GM18508 (cell line): ENCODE measurements around the gene IDE.

ENCODE experiments used
- ATAC-seq: cut with Tn5 transposase; IDR thresholded peaks from one replicate; pipeline ENCODE4 v1.9.1; 2021; ENCODE audit warnings: moderate number of reproducible peaks; ENCODE audit not compliant: insufficient read depth, unreplicated experiment

The IDE gene

DNA sequence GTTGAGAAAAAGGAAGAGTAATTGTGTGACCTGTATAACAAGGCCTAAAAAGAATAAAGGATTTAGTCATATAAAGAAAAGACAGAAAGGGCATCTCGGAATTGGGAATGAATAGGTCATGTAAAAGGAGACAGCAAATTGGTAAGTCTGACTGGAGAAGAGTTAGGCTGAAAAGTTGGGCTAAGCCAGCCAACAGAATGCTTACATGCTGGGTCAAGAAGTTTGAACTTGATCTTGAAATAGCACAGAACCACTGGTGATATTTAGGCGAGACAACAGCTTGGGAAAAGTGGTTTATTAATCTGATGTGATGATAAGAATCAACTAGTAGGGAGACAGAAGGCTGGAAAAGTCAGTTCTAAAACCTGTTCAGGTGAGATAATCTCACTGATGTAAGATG, 4.8 kb downstream of the IDE start:
- no peak for ATAC-seq

GRCh38 chr10:92567952-92568600, 5.8 kb downstream of the IDE start:
- no peak for ATAC-seq

DNA sequence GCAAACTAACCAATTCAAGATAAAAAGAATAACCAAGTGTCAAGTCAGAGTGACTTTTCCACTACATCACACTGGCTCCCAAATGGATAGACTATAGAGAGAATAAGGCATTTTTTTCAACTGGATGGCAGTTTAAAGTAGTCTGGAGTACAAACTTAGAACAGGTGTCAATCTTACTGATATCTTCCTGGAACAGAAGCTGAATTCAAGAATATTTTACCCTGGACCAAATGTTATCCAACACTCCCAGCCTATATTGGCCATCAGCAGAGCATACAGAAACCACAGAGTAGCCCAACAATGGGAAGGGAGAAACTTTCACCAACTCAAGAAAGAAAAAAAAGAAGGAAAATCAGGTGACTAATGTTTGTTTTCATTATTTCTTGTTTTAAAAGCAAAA, 11.5 kb downstream of the IDE start:
- ATAC-seq: no peak

- ATAC-seq: no peak
Observed at GRCh38 chr10:92559046-92559445, 14.8 kb downstream of the IDE start.

GRCh38 chr10:92553959-92554358, 19.9 kb downstream of the IDE start:
- ATAC-seq: no peak

GRCh38 chr10:92552310-92552709, 21.6 kb downstream of the IDE start:
- ATAC-seq: no peak

- no peak for ATAC-seq
Observed at GRCh38 chr10:92550924-92551323, 23.0 kb downstream of the IDE start.

DNA sequence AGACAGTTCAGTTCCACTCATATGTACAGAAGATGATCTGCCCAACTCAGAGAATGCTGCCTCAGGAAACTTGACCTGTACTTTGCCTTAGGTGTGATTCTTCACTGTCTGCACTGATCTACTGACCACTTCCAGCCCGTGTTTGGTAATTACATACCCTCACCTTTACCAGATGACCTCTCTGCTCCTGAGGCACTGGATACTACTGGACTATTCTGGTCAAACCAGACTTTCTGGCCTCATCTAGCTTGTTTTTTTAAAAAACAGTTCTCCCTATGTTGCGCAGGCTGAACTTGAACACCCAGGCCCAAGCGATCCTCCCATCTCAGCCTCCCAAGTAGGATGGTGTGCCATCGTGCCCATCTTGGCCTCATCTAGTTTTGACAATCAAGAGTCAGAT, 26.2 kb downstream of the IDE start:
- ATAC-seq: no peak

- no peak for ATAC-seq
Observed at GRCh38 chr10:92545556-92545955, 28.3 kb downstream of the IDE start.

GRCh38 chr10:92544296-92544695, 29.6 kb downstream of the IDE start:
- no peak for ATAC-seq

- ATAC-seq: no peak
Observed at GRCh38 chr10:92542458-92542857, 31.4 kb downstream of the IDE start.

DNA sequence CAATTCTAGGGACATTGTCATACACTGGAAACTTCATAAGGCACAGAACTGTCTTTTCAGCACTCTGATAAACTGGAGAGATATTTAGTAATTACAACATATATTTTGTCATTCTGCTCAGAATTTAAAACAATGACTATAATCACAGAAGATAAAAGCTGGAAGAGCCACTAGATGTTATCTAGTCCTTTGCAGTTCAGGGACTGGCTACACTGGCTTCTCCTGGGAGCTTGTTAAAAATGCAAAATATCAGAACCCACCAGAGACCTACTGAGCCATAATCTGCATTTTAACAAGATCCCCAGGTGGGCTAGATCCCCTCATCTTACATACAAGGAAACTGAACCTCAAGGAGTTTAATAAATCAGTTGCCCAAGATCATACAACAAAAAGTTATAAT, 32.3 kb downstream of the IDE start:
- no peak for ATAC-seq

GRCh38 chr10:92538231-92538958, 35.5 kb downstream of the IDE start:
- no peak for ATAC-seq

GRCh38 chr10:92530891-92531535, 42.9 kb downstream of the IDE start:
- ATAC-seq: no peak

GRCh38 chr10:92530421-92530820, 43.5 kb downstream of the IDE start:
- ATAC-seq: no peak

- ATAC-seq: no peak
Observed at GRCh38 chr10:92527716-92528115, 46.2 kb downstream of the IDE start.

- ATAC-seq: no peak
Observed at GRCh38 chr10:92523639-92524038, 50.3 kb downstream of the IDE start.

DNA sequence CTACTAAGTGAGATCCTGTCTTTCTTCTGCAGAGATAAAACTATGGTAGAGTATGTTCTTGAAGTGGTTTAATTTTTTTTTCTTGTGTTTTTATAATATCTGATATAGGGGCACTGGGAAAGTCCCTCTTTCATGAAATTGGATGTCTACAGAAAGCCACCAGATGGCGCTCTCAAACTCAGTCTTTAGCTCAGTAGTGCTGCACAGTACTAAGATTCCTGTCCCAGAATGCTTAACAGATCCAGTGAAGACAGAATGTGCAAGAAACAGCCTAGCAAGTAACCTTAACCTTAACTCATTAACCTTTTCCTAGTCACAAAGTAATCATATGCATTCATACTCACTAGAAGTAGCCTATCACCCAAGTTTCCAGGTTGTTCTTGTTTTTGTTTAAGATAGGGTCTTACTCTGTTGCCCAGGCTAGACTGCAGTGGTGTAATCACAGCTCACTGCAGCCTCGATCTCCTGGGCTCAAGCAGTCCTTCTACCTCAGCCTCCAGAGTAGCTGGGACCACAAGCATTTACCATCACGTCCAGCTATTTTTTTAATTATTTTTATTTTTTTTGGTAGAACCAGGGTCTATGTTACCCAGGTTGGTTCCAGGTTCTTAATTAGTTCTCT, 56.7 kb downstream of the IDE start:
- ATAC-seq: no peak

DNA sequence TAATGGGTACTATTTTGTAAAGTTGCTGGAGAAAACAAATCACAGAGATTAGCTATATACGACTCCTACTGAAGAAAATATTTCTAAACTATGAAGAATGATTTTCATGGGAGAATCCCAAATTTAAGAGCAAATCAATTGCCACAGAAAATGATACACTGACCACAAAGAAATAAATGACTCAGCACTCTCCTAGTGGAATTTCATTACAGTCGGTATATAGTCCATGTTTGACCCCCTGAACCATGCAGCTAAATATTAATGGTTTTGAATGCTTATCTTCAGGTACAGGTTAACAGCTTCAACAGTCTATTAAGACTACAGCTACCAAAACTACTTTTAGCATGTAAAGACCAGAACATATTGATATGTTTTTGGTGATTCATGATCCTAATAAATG, 65.0 kb downstream of the IDE start:
- no peak for ATAC-seq

DNA sequence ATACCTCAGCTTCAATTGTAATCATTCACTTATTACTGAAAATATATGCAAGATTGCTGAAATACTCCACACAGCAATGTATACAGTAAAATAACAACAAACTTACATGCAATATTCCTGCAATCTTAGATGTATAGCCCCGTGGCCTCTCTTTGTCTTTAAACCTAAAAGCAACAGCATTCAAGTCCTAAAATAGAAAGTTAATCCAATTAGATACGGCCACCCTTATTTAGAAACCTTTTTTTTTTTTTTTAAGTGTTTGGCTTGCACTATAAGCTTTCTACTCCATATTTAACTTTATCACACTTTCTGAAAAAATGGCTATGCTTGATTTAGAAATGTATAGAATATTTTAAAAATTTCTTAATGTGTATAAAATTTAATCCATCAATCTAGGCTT, 67.6 kb downstream of the IDE start:
- ATAC-seq: no peak

DNA sequence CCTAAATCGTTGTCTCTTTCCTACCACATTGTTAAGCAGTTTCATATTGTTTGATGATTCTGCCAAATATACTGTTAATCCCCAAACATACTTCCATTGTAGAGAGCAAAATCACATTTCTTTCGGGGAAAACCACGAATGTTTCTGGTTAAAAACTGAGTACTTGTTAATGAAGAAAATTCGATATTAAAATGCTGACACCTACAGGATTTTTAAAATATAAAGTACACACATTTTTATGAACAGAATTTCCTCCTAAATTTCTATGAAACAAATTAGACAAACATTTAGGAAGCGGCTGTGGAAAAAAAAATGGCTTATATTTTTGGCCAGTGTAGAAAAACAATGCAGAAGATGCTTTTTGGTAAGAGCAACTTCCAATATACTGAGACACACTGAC, 68.8 kb downstream of the IDE start:
- ATAC-seq: no peak
